ENCODE measurements around the gene TEC.

TEC gene

GRCh38 chr4:48262926-48263325, 6.7 kb downstream of the TEC start:
- Histone ChIP-seq H3K4me1 (ENCODE audit: low read depth, poor library complexity, severe bottlenecking) (peaks cover 9% of the 10 kb centered on the region), H3K4me2 (no peak overlapping the region), H2AFZ (ENCODE audit: low read depth) (no peak overlapping the region), H3K27ac (no peak overlapping the region), H3K36me3 (ENCODE audit: insufficient read depth) (no peaks in the 10 kb centered on the region), H3K79me2 (ENCODE audit: insufficient read depth, low read depth) (no peaks in the 10 kb centered on the region), H3K27me3 (ENCODE audit: insufficient read depth, low read depth) (no peaks in the 10 kb centered on the region), H4K20me1 (ENCODE audit: insufficient read depth) (no peaks in the 10 kb centered on the region), H3K9ac (no peak overlapping the region), H3K4me3 (IDR thresholded peaks at IDR 0.05; ENCODE audit: insufficient read depth, low read depth, low read length) (no peak overlapping the region)
- no peak for TF ChIP-seq CTCF (conservative IDR thresholded peaks at IDR 0.05; ENCODE audit: low read depth, low read length)

GRCh38 chr4:48262484-48262883, 7.2 kb downstream of the TEC start:
- no peak for TF ChIP-seq CTCF (conservative IDR thresholded peaks at IDR 0.05; ENCODE audit: low read depth, low read length)
- Histone ChIP-seq H3K79me2 (ENCODE audit: insufficient read depth, low read depth) (no peaks in the 10 kb centered on the region), H3K4me2 (no peak overlapping the region)

GRCh38 chr4:48261281-48261680, 8.4 kb downstream of the TEC start:
- Histone ChIP-seq H3K9ac (no peak overlapping the region), H3K4me1 (ENCODE audit: low read depth, poor library complexity, severe bottlenecking) (peaks cover 9% of the 10 kb centered on the region), H3K4me2 (0 out of 2 replicates have a peak overlapping the region, but pooled peaks have one; percentile 15), H3K79me2 (ENCODE audit: insufficient read depth, low read depth) (no peaks in the 10 kb centered on the region), H3K4me3 (IDR thresholded peaks at IDR 0.05; ENCODE audit: insufficient read depth, low read depth, low read length) (no peak overlapping the region), H2AFZ (ENCODE audit: low read depth) (no peak overlapping the region), H3K27me3 (ENCODE audit: insufficient read depth, low read depth) (no peaks in the 10 kb centered on the region), H3K27ac (no peak overlapping the region), H4K20me1 (ENCODE audit: insufficient read depth) (no peaks in the 10 kb centered on the region), H3K36me3 (ENCODE audit: insufficient read depth) (no peaks in the 10 kb centered on the region)
- TF ChIP-seq CTCF (conservative IDR thresholded peaks at IDR 0.05; ENCODE audit: low read depth, low read length): no peak

More at GRCh38 chr4:48262484-48262883, 7.2 kb downstream of the TEC start:
- H3K36me3 ChIP-seq (ENCODE audit: insufficient read depth): no peaks in the 10 kb centered on the region
- H3K4me1 ChIP-seq (ENCODE audit: low read depth, poor library complexity, severe bottlenecking): peaks cover 9% of the 10 kb centered on the region
- H3K4me3 ChIP-seq (IDR thresholded peaks at IDR 0.05; ENCODE audit: insufficient read depth, low read depth, low read length): no peak overlapping the region
- H2AFZ ChIP-seq (ENCODE audit: low read depth): no peak overlapping the region
- H3K9ac ChIP-seq: no peak overlapping the region
- H4K20me1 ChIP-seq (ENCODE audit: insufficient read depth): no peaks in the 10 kb centered on the region
- no peaks in the 10 kb centered on the region for H3K27me3 ChIP-seq (ENCODE audit: insufficient read depth, low read depth)
- H3K27ac ChIP-seq: no peak overlapping the region

DNA sequence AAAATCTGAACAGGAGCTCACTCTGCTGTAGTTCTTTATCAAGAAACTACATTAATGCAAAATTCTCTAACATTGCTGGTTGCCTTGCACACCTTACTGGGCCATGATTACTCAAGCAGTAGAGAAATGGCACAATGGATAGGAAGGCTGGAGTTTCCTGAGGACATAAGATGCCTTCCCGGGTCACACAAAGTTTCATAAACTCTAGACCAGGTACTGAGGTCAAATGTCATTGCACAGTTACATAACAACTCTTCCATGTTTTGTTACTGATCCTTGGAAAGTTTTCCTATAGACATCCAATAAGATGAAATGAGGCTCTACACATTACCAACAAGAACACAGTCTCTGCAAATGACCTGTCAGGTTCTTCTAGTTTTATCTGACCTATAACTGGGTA, 9.9 kb downstream of the TEC start:
- H3K27ac ChIP-seq: no peak overlapping the region
- no peaks in the 10 kb centered on the region for H3K36me3 ChIP-seq (ENCODE audit: insufficient read depth)
- no peak overlapping the region for H3K9ac ChIP-seq
- no peak overlapping the region for H2AFZ ChIP-seq (ENCODE audit: low read depth)
- peaks cover 9% of the 10 kb centered on the region for H3K4me1 ChIP-seq (ENCODE audit: low read depth, poor library complexity, severe bottlenecking)
- H3K79me2 ChIP-seq (ENCODE audit: insufficient read depth, low read depth): no peaks in the 10 kb centered on the region
- H3K4me3 ChIP-seq (IDR thresholded peaks at IDR 0.05; ENCODE audit: insufficient read depth, low read depth, low read length): no peak overlapping the region
- no peak overlapping the region for H3K4me2 ChIP-seq
- TF ChIP-seq CTCF (conservative IDR thresholded peaks at IDR 0.05; ENCODE audit: low read depth, low read length): no peak
- H4K20me1 ChIP-seq (ENCODE audit: insufficient read depth): no peaks in the 10 kb centered on the region
- H3K27me3 ChIP-seq (ENCODE audit: insufficient read depth, low read depth): no peaks in the 10 kb centered on the region
